Amygdala (tissue), 56 donors: ENCODE results near the gene SARDH.
"Not testable (repeated sequence)": the region's sequence is repeated elsewhere in the genome, so short reads cannot be mapped to it uniquely, and the experiment has no call there.

Experiments
- DNase-seq, 56 donors: peaks; one replicate each; lab custom pipeline; 2025; lab: John Stamatoyannopoulos, UW

The SARDH gene

GRCh38 chr9:133777068-133777791 is 39.1 kb upstream of the SARDH start:
- no peak for DNase-seq

GRCh38 chr9:133775951-133776905 is 38.1 kb upstream of the SARDH start:
- no peak for DNase-seq

- DNase-seq: no peak
Measured at GRCh38 chr9:133775291-133775690, 37.1 kb upstream of the SARDH start.

- no peak for DNase-seq
Measured at GRCh38 chr9:133774799-133775198, 36.6 kb upstream of the SARDH start.

DNA sequence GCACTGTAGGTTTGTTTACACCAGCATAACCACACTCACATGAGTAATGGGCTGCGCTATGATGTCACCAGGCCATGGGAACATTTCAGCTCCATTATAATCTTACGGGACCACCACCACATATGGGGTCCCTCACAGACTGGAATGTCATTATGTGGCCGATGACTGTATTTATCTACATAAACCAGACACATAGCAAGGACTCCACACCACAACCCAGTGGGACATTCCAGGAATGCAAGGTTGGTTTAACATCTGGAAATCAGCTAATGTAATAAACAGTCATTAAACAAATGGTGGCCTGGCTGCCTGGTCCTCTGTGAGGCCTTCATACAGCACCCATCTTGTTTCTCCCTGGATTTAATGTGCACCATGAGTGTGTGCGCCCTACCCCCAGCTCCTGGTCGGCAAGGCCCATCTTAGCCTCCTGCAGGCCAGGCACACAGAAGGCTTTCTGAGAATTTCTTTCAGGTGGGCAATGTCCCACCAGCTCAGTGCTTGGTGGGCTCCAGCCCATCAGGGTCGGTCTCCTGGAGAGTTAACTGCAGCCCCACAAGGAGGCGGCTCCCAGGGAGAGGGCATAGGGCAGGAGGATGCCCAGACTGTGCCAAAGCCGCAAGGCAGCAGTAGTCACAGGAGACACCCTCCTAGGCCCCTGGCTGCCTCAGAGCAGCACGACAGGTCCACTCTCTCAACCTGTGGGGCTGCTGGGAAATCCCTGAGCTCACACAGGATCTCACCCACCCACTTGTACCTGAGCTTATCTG is 35.9 kb upstream of the SARDH start:
- DNase-seq: no peak

- no peak for DNase-seq
Measured at GRCh38 chr9:133772581-133772980, 34.4 kb upstream of the SARDH start.

GRCh38 chr9:133771486-133772482 is 33.6 kb upstream of the SARDH start:
- DNase-seq: no peak

DNA sequence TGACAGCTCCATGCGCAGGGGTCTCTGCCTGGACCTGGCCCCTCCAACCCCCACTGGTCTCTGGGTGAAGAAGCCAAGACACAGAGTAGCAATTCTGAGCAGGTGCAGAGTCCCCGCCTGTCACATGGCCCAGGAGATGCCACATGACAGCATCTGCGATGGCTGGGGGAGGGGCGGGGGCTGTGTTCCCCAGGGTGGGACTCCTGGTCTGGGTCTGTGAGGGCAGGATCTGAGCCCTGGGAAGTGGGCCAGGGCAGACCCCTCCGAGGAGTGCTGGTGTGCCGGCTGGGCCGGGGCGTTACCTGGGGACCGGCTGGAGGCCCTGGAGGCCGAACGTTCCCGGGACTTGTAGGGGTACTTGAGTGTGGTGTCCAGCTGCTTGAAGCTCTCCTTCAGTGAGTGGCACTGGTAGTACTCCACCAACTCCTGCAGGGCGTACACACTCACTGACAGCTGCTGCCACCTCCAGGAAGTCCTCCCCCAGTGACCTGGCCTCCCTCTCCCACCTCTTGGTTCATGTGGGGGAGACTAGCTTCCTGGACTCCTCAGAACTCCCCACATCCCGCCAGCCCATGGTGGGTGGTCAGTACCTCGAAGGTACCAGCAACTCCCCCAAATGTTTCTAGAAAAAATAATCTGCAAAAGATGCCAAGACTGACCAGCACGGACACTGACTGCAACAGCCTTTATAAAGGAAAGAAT is 32.1 kb upstream of the SARDH start:
- no peak for DNase-seq

GRCh38 chr9:133769511-133770075 is 31.4 kb upstream of the SARDH start:
- DNase-seq: no peak

DNA sequence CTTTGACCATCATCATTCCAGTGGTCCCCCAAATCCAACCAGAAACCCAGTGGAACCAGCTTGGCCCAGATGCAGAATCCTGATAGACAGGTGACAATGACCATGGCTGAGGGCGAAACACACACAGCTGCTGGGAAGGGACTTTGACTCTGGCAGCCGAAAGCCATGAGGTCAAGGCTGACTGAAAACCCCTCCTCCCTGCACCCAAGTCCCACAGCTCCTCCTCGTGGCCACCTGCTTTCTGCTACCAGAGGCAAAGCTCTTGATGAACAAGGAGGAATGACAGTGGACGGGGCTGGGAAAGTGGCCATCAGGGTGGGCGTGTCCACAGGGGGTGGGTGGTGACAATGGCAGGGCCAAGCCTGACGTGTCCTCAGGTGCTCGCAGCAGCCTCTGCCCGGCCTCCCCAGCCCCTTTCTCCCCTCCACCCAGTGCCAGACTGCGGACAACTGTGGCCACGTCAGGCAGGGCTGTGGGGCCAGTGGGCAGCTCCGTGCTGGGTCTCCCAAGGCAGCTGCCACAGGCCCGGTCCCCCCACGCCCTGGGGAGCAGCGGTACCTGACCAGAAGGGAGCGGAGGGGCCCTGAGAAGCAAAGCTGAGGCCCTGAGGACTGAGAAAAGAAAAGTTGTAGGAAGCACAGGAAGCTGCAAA is 30.8 kb upstream of the SARDH start:
- DNase-seq: no peak

GRCh38 chr9:133768371-133768858 is 30.3 kb upstream of the SARDH start:
- DNase-seq: no peak

DNA sequence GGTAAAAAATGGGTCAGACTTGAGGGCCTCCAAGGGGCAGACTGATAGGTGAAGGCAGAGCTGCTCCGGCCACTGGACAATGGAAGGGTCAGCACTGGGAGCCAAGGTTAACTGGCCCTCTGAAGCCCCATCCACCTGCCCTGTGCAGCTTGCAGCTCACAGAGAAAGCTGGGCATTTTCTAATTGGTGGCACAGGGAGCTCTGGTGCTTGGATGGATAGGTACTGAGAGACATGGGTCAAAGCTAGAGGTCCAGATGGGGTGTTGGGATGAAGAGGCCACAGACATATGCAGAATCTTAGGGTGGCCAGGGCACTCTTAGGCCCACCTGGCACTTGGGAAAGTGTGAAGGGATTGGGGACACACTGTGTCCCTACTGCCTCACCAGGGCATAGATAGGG is 29.5 kb upstream of the SARDH start:
- DNase-seq: no peak

DNA sequence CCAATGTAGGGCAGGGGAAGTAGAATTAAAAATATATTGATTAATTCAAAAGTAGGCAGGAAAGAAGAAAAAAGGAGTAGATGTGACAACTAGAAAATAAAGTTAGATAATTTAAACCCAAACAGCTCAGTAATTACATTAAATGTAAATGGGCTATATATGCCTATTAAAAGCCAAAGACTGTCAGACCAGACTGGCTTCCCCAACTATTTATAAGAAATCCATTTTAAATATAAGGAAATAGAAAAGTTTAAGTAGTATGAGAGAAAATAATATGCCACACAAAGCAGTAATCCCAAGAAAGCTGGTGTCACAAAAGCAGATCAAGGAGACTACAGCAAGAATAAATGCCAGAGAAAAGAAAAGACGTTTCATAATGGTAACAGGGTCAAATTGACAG is 28.9 kb upstream of the SARDH start:
- no peak for DNase-seq

DNA sequence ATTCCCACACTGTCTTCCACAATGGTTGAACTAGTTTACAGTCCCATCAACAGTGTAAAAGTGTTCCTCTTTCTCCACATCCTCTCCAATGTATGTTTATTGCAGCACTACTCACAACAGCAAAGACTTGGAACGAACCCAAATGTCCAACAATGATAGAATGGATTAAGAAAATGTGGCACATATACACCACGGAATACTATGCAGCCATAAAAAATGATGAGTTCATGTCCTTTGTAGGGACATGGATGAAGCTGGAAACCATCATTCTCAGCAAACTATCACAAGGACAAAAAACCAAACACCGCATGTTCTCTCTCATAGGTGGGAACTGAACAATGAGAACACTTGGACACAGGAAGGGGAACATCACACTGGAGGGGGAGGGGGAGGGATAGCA is 28.1 kb upstream of the SARDH start:
- DNase-seq: not testable (repeated sequence)

- DNase-seq: no peak
Measured at GRCh38 chr9:133763272-133764183, 25.4 kb upstream of the SARDH start.

GRCh38 chr9:133762488-133763271 is 24.5 kb upstream of the SARDH start:
- DNase-seq: no peak
